Liver (tissue), 9 donors: ENCODE results near the gene DEAF1. TPM values are rescaled to one million over a fixed set of nuclear protein-coding genes. Genes with fewer than 3 reads are reported as not detected.

Experiments used
- DNase-seq: peaks from one replicate; pipeline ENCODE4 v3.0.0-alpha.2; 2017; ENCODE audit warnings: low spot score
- H3K27ac ChIP-seq, 2 donors: one replicate each; pipeline ENCODE4 v1.7.0; 2013; ENCODE audit warnings: inconsistent platforms in 2 of 2, low read length in 2 of 2, control low read depth in 1 of 2, low read depth in 1 of 2, mild to moderate bottlenecking in 1 of 2
- H3K27me3 ChIP-seq, 4 donors: one replicate each; pipeline versions ENCODE4 v1.6.1 to v1.7.0; 2013; ENCODE audit warnings: low read length in 3 of 4, inconsistent platforms in 1 of 4, mild to moderate bottlenecking in 1 of 4, moderate library complexity in 1 of 4; ENCODE audit not compliant: control insufficient read depth in 4 of 4, insufficient read depth in 4 of 4
- H3K36me3 ChIP-seq, 4 donors: one replicate each; pipeline versions ENCODE4 v1.6.1 to v1.7.0; 2013; ENCODE audit warnings: low read length in 3 of 4, mild to moderate bottlenecking in 3 of 4, low read depth in 1 of 4, moderate library complexity in 1 of 4; ENCODE audit not compliant: control insufficient read depth in 4 of 4, insufficient read depth in 3 of 4
- H3K4me1 ChIP-seq, 4 donors: one replicate each; pipeline versions ENCODE4 v1.6.1 to v1.7.0; 2013; ENCODE audit warnings: low read length in 3 of 4, mild to moderate bottlenecking in 3 of 4, moderate library complexity in 1 of 4; ENCODE audit not compliant: control insufficient read depth in 4 of 4, insufficient read depth in 4 of 4
- H3K4me3 ChIP-seq, 3 donors: one replicate each; pipeline versions ENCODE4 v1.6.1 to v1.7.0; 2013; ENCODE audit warnings: low read length in 3 of 3, control low read depth in 1 of 3, low read depth in 1 of 3, mild to moderate bottlenecking in 1 of 3
- H3K9ac ChIP-seq, 2 donors: one replicate each; pipeline ENCODE4 v1.7.0; 2013; ENCODE audit warnings: low read length in 2 of 2, mild to moderate bottlenecking in 2 of 2, moderate library complexity in 2 of 2, control low read depth in 1 of 2, low read depth in 1 of 2
- H3K9me3 ChIP-seq, 4 donors: one replicate each; pipeline versions ENCODE4 v1.6.1 to v1.7.0; 2013; ENCODE audit warnings: low read length in 3 of 4; ENCODE audit not compliant: control insufficient read depth in 4 of 4
- EGR1 ChIP-seq, 2 donors: IDR thresholded peaks; 2 replicates each; pipeline ENCODE4 v1.6.1; 2016 to 2018; ENCODE audit warnings: antibody characterized with exemption in 2 of 2, low read depth in 2 of 2
- FOXA1 ChIP-seq: IDR thresholded peaks from 2 replicates; pipeline ENCODE4 v1.6.1; 2016; ENCODE audit warnings: antibody characterized with exemption
- FOXA2 ChIP-seq: IDR thresholded peaks from 2 replicates; pipeline ENCODE4 v1.6.1; 2016; ENCODE audit warnings: antibody characterized with exemption
- GABPA ChIP-seq, 2 donors: IDR thresholded peaks in 1 of 2; conservative IDR thresholded peaks in 1 of 2; 2 replicates each; pipeline ENCODE4 v1.6.1; 2016; ENCODE audit warnings: antibody characterized with exemption in 2 of 2, mild to moderate bottlenecking in 1 of 2, moderate library complexity in 1 of 2
- HNF4A ChIP-seq, 2 donors: conservative IDR thresholded peaks; 2 replicates each; pipeline ENCODE4 v1.6.1; 2016; ENCODE audit warnings: antibody characterized with exemption in 2 of 2, mild to moderate bottlenecking in 2 of 2
- HNF4G ChIP-seq: IDR thresholded peaks from 2 replicates; pipeline ENCODE4 v1.6.1; 2016; ENCODE audit warnings: antibody characterized with exemption
- JUND ChIP-seq, 2 donors: IDR thresholded peaks; 2 replicates each; pipeline ENCODE4 v1.6.1; 2016; ENCODE audit warnings: antibody characterized with exemption in 2 of 2
- MAX ChIP-seq: IDR thresholded peaks from 2 replicates; pipeline ENCODE4 v1.6.1; 2016; ENCODE audit warnings: antibody characterized with exemption
- NR2F2 ChIP-seq: IDR thresholded peaks from 2 replicates; pipeline ENCODE4 v1.6.1; 2016; ENCODE audit warnings: antibody characterized with exemption
- RAD21 ChIP-seq, 2 donors: IDR thresholded peaks; 2 replicates each; pipeline ENCODE4 v1.6.1; 2016; ENCODE audit warnings: antibody characterized with exemption in 2 of 2, mild to moderate bottlenecking in 2 of 2
- RXRA ChIP-seq, 2 donors: IDR thresholded peaks; 2 replicates each; pipeline ENCODE4 v1.6.1; 2017 to 2018; ENCODE audit warnings: antibody characterized with exemption in 2 of 2, mild to moderate bottlenecking in 1 of 2
- SP1 ChIP-seq: IDR thresholded peaks from 2 replicates; pipeline ENCODE4 v1.6.1; 2018; ENCODE audit warnings: antibody characterized with exemption, mild to moderate bottlenecking
- YY1 ChIP-seq: IDR thresholded peaks from 2 replicates; pipeline ENCODE4 v1.6.1; 2016; ENCODE audit warnings: antibody characterized with exemption, mild to moderate bottlenecking
- ZBTB33 ChIP-seq: IDR thresholded peaks from 2 replicates; pipeline ENCODE4 v1.6.1; 2016; ENCODE audit warnings: antibody characterized with exemption
- WGBS: extraction: QIAGEN DNeasy Blood & Tissue Kit; methylation state at CpG from one replicate; pipeline ENCODE4 v1.1.7; 2013; 5-methylcytosine and 5-hydroxymethylcytosine counted together
- polyA plus RNA-seq, 2 donors: library from polyadenylated mRNA; stranded (reverse) in 1 of 2; unstranded in 1 of 2; fragments of 200-250 nt in 1 of 2; fragments of >200 nt in 1 of 2; fragmentation: Nextera tagmentation in 1 of 2; extraction: Ambion mirVana in 1 of 2; gene quantifications; one replicate each; pipeline versions ENCODE4 v1.2.1 to v1.2.3, GENCODE V29; 2013 to 2015
- total RNA-seq, 2 donors: library from RNA; depleted of rRNA; stranded (reverse); fragments of >200 nt; gene quantifications; one replicate each; pipeline ENCODE4 v1.2.3, GENCODE V29; 2014
- TF ChIP-seq, protein P1 (sequence below): IDR thresholded peaks from 2 replicates; pipeline ENCODE4 v1.6.1; 2016; ENCODE audit warnings: antibody characterized with exemption
- TF ChIP-seq, protein P2 (sequence below): IDR thresholded peaks from 2 replicates; pipeline ENCODE4 v1.6.1; 2016; ENCODE audit warnings: antibody characterized with exemption, mild to moderate bottlenecking
- TF ChIP-seq, protein P3 (sequence below): fragments of 150-350 bp; IDR thresholded peaks from 2 replicates; pipeline ENCODE4 v1.5.1; 2017; ENCODE audit warnings: improper control_type of control experiment, low read depth, low read length; ENCODE audit not compliant: missing input control
- donor health status: healthy.
- donor health status: healthy.
- donor health status: healthy.
- donor health status: healthy.
- donor health status: healthy.

The DEAF1 gene
- total and polyA plus RNA-seq, 4 donors = 7.0 to 11.4 (median 10.1) TPM

DNA sequence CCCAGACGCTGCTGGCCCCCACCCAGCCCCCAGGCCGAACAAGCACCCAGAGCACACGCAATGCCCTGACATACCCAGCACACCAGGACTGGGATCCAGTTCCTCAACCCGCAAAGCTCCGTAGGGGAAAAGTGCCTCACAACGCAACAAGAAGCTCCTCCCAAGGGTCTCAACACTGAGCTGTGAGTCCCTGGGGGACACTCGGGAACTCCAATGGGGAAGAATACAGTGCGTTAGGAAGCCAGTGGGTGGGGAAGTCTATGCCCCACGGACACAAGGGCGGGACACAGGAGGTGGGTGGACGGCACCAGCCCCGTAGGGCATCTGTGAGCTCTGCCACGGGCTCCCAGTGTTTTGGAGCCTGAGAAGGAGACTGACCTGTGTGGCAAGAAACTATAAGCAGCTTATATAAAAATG, 1.6 kb downstream of the DEAF1 start:
- H3K4me3 ChIP-seq = no peak overlapping the region
- H3K9ac ChIP-seq = no peak overlapping the region
- no peaks in the 10 kb centered on the region for H3K27me3 ChIP-seq
- H3K27ac ChIP-seq = no peak overlapping the region
- TF ChIP-seq SP1 = no peak
- TF ChIP-seq YY1 = no peak
- TF ChIP-seq FOXA2 = no peak
- TF ChIP-seq HNF4A (conservative IDR thresholded peaks at IDR 0.05) = no peak
- no peak for TF ChIP-seq FOXA1
- no peak for TF ChIP-seq EGR1 (IDR thresholded peaks at IDR 0.05; ENCODE audit: low read depth in 2 of 2)
- TF ChIP-seq, protein P1, sequence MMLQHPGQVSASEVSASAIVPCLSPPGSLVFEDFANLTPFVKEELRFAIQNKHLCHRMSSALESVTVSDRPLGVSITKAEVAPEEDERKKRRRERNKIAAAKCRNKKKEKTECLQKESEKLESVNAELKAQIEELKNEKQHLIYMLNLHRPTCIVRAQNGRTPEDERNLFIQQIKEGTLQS = no peak
- TF ChIP-seq, protein P2, sequence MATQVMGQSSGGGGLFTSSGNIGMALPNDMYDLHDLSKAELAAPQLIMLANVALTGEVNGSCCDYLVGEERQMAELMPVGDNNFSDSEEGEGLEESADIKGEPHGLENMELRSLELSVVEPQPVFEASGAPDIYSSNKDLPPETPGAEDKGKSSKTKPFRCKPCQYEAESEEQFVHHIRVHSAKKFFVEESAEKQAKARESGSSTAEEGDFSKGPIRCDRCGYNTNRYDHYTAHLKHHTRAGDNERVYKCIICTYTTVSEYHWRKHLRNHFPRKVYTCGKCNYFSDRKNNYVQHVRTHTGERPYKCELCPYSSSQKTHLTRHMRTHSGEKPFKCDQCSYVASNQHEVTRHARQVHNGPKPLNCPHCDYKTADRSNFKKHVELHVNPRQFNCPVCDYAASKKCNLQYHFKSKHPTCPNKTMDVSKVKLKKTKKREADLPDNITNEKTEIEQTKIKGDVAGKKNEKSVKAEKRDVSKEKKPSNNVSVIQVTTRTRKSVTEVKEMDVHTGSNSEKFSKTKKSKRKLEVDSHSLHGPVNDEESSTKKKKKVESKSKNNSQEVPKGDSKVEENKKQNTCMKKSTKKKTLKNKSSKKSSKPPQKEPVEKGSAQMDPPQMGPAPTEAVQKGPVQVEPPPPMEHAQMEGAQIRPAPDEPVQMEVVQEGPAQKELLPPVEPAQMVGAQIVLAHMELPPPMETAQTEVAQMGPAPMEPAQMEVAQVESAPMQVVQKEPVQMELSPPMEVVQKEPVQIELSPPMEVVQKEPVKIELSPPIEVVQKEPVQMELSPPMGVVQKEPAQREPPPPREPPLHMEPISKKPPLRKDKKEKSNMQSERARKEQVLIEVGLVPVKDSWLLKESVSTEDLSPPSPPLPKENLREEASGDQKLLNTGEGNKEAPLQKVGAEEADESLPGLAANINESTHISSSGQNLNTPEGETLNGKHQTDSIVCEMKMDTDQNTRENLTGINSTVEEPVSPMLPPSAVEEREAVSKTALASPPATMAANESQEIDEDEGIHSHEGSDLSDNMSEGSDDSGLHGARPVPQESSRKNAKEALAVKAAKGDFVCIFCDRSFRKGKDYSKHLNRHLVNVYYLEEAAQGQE = no peak
- no peak for TF ChIP-seq MAX
- no peak for TF ChIP-seq RAD21 (IDR thresholded peaks at IDR 0.05)
- TF ChIP-seq JUND (IDR thresholded peaks at IDR 0.05) = no peak
- TF ChIP-seq NR2F2 = no peak
- no peak for TF ChIP-seq GABPA (IDR thresholded peaks at IDR 0.05 in 1 of 2, conservative IDR thresholded peaks at IDR 0.05 in 1 of 2)
- no peak for TF ChIP-seq RXRA (IDR thresholded peaks at IDR 0.05)
- TF ChIP-seq, protein P3, sequence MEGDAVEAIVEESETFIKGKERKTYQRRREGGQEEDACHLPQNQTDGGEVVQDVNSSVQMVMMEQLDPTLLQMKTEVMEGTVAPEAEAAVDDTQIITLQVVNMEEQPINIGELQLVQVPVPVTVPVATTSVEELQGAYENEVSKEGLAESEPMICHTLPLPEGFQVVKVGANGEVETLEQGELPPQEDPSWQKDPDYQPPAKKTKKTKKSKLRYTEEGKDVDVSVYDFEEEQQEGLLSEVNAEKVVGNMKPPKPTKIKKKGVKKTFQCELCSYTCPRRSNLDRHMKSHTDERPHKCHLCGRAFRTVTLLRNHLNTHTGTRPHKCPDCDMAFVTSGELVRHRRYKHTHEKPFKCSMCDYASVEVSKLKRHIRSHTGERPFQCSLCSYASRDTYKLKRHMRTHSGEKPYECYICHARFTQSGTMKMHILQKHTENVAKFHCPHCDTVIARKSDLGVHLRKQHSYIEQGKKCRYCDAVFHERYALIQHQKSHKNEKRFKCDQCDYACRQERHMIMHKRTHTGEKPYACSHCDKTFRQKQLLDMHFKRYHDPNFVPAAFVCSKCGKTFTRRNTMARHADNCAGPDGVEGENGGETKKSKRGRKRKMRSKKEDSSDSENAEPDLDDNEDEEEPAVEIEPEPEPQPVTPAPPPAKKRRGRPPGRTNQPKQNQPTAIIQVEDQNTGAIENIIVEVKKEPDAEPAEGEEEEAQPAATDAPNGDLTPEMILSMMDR = no peak
- H3K9me3 ChIP-seq = no peaks in the 10 kb centered on the region
- peaks cover 3 to 27% (median 17%) of the 10 kb centered on the region in 4 donors for H3K4me1 ChIP-seq
- peaks cover 1 to 15% (median 5%) of the 10 kb centered on the region in 4 donors for H3K36me3 ChIP-seq
- DNase-seq = no peak
- 74% methylated on average over 13 of the region's 13 CpGs for WGBS

DNA sequence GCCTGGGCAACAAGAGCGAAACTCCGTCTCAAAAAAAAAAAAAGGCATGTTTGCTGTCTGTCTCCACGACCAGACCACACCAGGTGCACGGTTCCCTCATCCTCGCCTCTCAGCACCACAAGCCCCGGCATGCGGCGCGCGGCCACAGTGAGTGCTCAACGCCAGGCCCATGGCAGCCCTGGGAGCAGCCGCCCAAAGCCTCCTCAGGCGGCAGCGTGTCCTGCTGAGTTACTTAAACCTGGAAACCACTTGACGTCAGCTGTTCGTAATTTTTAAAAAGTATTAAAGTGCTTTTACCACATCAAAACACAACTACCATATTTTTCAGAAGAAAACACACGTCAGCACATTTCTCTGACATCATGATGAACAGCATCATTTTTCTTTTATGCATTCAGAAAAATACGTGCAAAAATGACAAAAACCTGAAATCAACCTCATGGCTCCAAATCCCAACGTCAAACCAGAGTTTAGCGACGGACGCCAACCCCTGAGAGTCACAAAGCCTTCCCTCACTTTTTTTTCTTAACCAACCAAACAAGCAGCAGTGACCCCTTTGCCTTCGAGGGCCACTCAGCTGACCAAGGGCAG, 2.1 kb downstream of the DEAF1 start:
- Histone ChIP-seq H3K9ac (no peak overlapping the region), H3K27ac (no peak overlapping the region), H3K36me3 (peaks cover 2 to 20% (median 5%) of the 10 kb centered on the region in 4 donors), H3K4me3 (no peak overlapping the region), H3K4me1 (peaks cover 3 to 27% (median 17%) of the 10 kb centered on the region in 4 donors), H3K9me3 (no peaks in the 10 kb centered on the region), H3K27me3 (no peaks in the 10 kb centered on the region)
- DNase-seq = no peak
- 93% methylated on average over 23 of the region's 23 CpGs for WGBS
- TF ChIP-seq, protein P1 = no peak
- TF ChIP-seq GABPA (IDR thresholded peaks at IDR 0.05 in 1 of 2, conservative IDR thresholded peaks at IDR 0.05 in 1 of 2) = no peak
- no peak for TF ChIP-seq HNF4A (conservative IDR thresholded peaks at IDR 0.05)
- TF ChIP-seq HNF4G = no peak
- no peak for TF ChIP-seq ZBTB33
- TF ChIP-seq, protein P3 = no peak
